ENCODE measurements around the gene CYP2W1.

DNA sequence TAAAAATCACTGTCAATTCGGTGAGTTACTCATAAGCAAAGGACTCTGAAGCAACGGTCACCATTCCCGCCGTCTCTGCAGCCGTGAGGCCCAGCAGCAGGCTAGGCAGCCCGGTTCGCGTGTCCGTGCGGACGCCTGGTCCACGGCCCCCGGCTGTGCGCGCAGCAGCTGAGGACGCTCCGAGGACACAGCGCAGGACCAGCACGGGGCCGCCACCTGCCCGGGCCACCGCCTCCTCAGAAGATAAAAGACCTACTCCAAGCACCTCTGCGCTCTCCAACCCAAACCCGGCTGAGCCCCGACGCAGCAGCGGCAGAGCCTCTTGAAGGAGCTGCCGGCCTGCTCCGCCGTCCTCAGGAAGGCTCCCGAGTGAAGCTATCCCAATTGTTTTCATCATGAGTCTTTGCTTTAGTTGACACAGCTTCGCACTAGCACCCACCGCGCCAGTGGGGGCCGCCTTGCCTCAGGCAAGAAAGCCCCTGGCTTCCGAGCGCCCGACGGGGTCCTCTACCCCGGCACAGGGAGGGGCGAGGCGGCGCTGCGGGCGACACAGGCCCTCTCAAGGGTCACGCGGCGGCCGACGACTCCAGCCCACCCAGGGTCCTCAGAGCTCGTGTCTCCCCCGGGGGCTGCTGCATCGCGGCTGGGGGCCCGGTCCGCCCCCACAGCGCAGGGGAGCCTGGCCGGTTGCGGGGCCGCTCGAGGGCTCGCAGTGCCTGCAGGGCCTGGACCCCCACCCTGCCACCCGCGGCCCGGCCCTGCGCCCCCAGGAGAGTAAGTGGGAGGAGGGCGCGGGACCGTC is 44.5 kb downstream of the CYP2W1 start:
- TF ChIP-seq POLR2A (IDR thresholded peaks at IDR 0.05), result no peak
- TF ChIP-seq, protein P1, sequence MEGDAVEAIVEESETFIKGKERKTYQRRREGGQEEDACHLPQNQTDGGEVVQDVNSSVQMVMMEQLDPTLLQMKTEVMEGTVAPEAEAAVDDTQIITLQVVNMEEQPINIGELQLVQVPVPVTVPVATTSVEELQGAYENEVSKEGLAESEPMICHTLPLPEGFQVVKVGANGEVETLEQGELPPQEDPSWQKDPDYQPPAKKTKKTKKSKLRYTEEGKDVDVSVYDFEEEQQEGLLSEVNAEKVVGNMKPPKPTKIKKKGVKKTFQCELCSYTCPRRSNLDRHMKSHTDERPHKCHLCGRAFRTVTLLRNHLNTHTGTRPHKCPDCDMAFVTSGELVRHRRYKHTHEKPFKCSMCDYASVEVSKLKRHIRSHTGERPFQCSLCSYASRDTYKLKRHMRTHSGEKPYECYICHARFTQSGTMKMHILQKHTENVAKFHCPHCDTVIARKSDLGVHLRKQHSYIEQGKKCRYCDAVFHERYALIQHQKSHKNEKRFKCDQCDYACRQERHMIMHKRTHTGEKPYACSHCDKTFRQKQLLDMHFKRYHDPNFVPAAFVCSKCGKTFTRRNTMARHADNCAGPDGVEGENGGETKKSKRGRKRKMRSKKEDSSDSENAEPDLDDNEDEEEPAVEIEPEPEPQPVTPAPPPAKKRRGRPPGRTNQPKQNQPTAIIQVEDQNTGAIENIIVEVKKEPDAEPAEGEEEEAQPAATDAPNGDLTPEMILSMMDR (IDR thresholded peaks at IDR 0.05), result no peak
- no peak for TF ChIP-seq POLR2AphosphoS5 (IDR thresholded peaks at IDR 0.05)

All from transverse colon (tissue), 4 donors.